HCT116 (cell line): ENCODE measurements around the gene ZNF579. TPM values are rescaled to one million over a fixed set of nuclear protein-coding genes. Genes with fewer than 3 reads are reported as not detected.
A peak's percentile ranks its signal among the peaks of the same experiment; 100 is the strongest.

Source experiments
- ATAC-seq: fragments of 200-7000 bp; cut with Tn5 transposase; 2 replicates; pipeline ENCODE4 v1.9.1; 2020; ENCODE audit warnings: mild to moderate bottlenecking, moderate library complexity
- Bru-seq: library from RNA; stranded (reverse); fragments of 400-500 nt; gene quantifications from one replicate; lab custom pipeline; 2021; lab: Mats Ljungman, UMichigan
- BruChase-seq, 2 experiments: library from RNA; stranded (reverse); fragments of 400-500 nt; gene quantifications; one replicate each; lab custom pipeline; 2021; lab: Mats Ljungman, UMichigan
- BruUV-seq: library from RNA; stranded (reverse); fragments of 400-500 nt; replicated peaks from 2 replicates; lab custom pipeline; 2021; lab: Mats Ljungman, UMichigan
- CTCF ChIA-PET: fragments of 300-600 bp; sonication (Branson Sonifier 250); formaldehyde crosslinking; loops from one replicate; lab custom pipeline; 2021; ENCODE audit warnings: antibody characterized with exemption; lab: Charles Lee
- POLR2A ChIA-PET: fragments of 300-600, 350-600 bp; sonication (Branson Sonifier 250); formaldehyde crosslinking; loops from one replicate; lab custom pipeline; 2021; ENCODE audit warnings: antibody characterized with exemption; lab: Charles Lee
- RAD21 ChIA-PET, 2 experiments: fragments of 300-600 bp; sonication (Branson Sonifier 250); formaldehyde crosslinking; loops; one replicate each; lab custom pipeline; 2023; ENCODE audit warnings: low total read pairs in 2 of 2; ENCODE audit not compliant: uncharacterized antibody in 2 of 2, unreplicated experiment in 2 of 2, low non-redundant PET in 1 of 2; lab: Charles Lee
- DNase-seq: peaks from one replicate; pipeline ENCODE4 v3.0.0-alpha.2; 2010; ENCODE audit warnings: low read depth, low spot score
- H2AFZ ChIP-seq: fragments of 200-600 bp; shearing (Covaris generic), sonication (generic); 2 replicates; pipeline ENCODE4 v1.6.1; 2017; ENCODE audit warnings: low read depth, mixed run types, mixed read lengths, antibody characterized with exemption, low read length; ENCODE audit not compliant: poor library complexity, severe bottlenecking
- H3K27ac ChIP-seq: 2 replicates; pipeline ENCODE4 v1.5.1; 2012; ENCODE audit warnings: low read depth, low read length
- H3K27me3 ChIP-seq: fragments of 200-600 bp; sonication (generic); 2 replicates; pipeline ENCODE4 v1.6.1; 2016; ENCODE audit warnings: mixed run types, low read length, mixed read lengths; ENCODE audit not compliant: insufficient read depth
- H3K36me3 ChIP-seq, 2 experiments: fragments of 200-500 bp in 1 of 2; fragments of 200-600 bp in 1 of 2; sonication (Bioruptor generic) in 1 of 2; sonication (generic) in 1 of 2; 2 replicates each; pipeline versions ENCODE4 v1.5.1 to v1.6.1; 2014 to 2016; ENCODE audit warnings: low read length in 2 of 2, inconsistent platforms in 1 of 2, mixed read lengths in 1 of 2, mixed run types in 1 of 2; ENCODE audit not compliant: insufficient read depth in 2 of 2, control insufficient read depth in 1 of 2
- H3K4me1 ChIP-seq, 2 experiments: fragments of 200-600 bp in 1 of 2; sonication (generic) in 1 of 2; 2 replicates each; pipeline versions ENCODE4 v1.5.1 to v1.6.1; 2012 to 2017; ENCODE audit warnings: low read length in 2 of 2, inconsistent platforms in 1 of 2, mild to moderate bottlenecking in 1 of 2, mixed read lengths in 1 of 2, mixed run types in 1 of 2, moderate library complexity in 1 of 2; ENCODE audit not compliant: insufficient read depth in 2 of 2, control insufficient read depth in 1 of 2
- H3K4me2 ChIP-seq: fragments of 200-600 bp; sonication (generic); 2 replicates; pipeline ENCODE4 v1.6.1; 2017; ENCODE audit warnings: mixed run types, low read length, mixed read lengths
- H3K4me3 ChIP-seq, 2 experiments: fragments of 200-600 bp in 1 of 2; sonication (generic) in 1 of 2; replicated peaks in 1 of 2; 2 replicates each; pipeline ENCODE4 v1.5.1; 2011 to 2016; ENCODE audit warnings: low read length in 2 of 2, control low read depth in 1 of 2, low read depth in 1 of 2, mild to moderate bottlenecking in 1 of 2, mixed read lengths in 1 of 2, mixed run types in 1 of 2
- H3K79me2 ChIP-seq: fragments of 200-600 bp; sonication (generic); 2 replicates; pipeline ENCODE4 v1.6.1; 2017; ENCODE audit warnings: mild to moderate bottlenecking, mixed run types, low read length, moderate library complexity, mixed read lengths; ENCODE audit not compliant: insufficient read depth
- H3K9ac ChIP-seq: fragments of 200-600 bp; sonication (generic); 2 replicates; pipeline ENCODE4 v1.6.1; 2016; ENCODE audit warnings: low read length, mixed read lengths
- H3K9me2 ChIP-seq: fragments of 200-600 bp; sonication (generic), shearing (Covaris generic); 2 replicates; pipeline ENCODE4 v1.6.1; 2017; ENCODE audit warnings: mixed run types, mild to moderate bottlenecking, moderate library complexity; ENCODE audit not compliant: insufficient read depth
- H3K9me3 ChIP-seq, 2 experiments: fragments of 200-500 bp in 1 of 2; fragments of 200-600 bp in 1 of 2; sonication (Bioruptor generic) in 1 of 2; sonication (generic) in 1 of 2; 2 replicates each; pipeline ENCODE4 v1.6.1; 2014 to 2017; ENCODE audit warnings: low read length in 2 of 2, mixed read lengths in 2 of 2, inconsistent platforms in 1 of 2, low read depth in 1 of 2, mild to moderate bottlenecking in 1 of 2, mixed run types in 1 of 2, moderate library complexity in 1 of 2; ENCODE audit not compliant: control insufficient read depth in 1 of 2, insufficient read depth in 1 of 2
- H4K20me1 ChIP-seq: fragments of 200-600 bp; sonication (generic), shearing (Covaris generic); 2 replicates; pipeline ENCODE4 v1.6.1; 2017; ENCODE audit warnings: mixed run types, mild to moderate bottlenecking, moderate library complexity; ENCODE audit not compliant: insufficient read depth
- ATF3 ChIP-seq: IDR thresholded peaks from 2 replicates; pipeline ENCODE4 v1.6.1; 2012
- CBX3 ChIP-seq: IDR thresholded peaks from 2 replicates; pipeline ENCODE4 v1.6.1; 2012; ENCODE audit warnings: low read depth
- CEBPB ChIP-seq: IDR thresholded peaks from 2 replicates; pipeline ENCODE4 v1.6.1; 2012; ENCODE audit warnings: low read depth
- EGR1 ChIP-seq: IDR thresholded peaks from 2 replicates; pipeline ENCODE4 v1.6.1; 2012; ENCODE audit warnings: low read depth
- ELF1 ChIP-seq: IDR thresholded peaks from 2 replicates; pipeline ENCODE4 v1.6.1; 2012; ENCODE audit warnings: low read depth, borderline replicate concordance
- EZH2 ChIP-seq: fragments of 200-600 bp; sonication (generic); IDR thresholded peaks from 2 replicates; pipeline ENCODE4 v1.6.1; 2017; ENCODE audit warnings: antibody characterized with exemption, mixed run types
- EZH2phosphoT487 ChIP-seq: fragments of 200-600 bp; IDR thresholded peaks from 2 replicates; pipeline ENCODE4 v1.6.1; 2018; ENCODE audit warnings: antibody characterized with exemption, borderline replicate concordance
- FOSL1 ChIP-seq: IDR thresholded peaks from 2 replicates; pipeline ENCODE4 v1.6.1; 2012; ENCODE audit warnings: low read depth
- JUND ChIP-seq: IDR thresholded peaks from 2 replicates; pipeline ENCODE4 v1.6.1; 2012
- MAX ChIP-seq: IDR thresholded peaks from 2 replicates; pipeline ENCODE4 v1.6.1; 2012
- POLR2A ChIP-seq: IDR thresholded peaks from 2 replicates; pipeline ENCODE4 v1.7.0; 2011; ENCODE audit warnings: borderline replicate concordance; ENCODE audit not compliant: insufficient read depth, insufficient read length; ENCODE audit errors: extremely low read depth
- POLR2AphosphoS5 ChIP-seq: IDR thresholded peaks from 2 replicates; pipeline ENCODE4 v1.6.1; 2011; ENCODE audit warnings: mild to moderate bottlenecking, low read depth, low read length, moderate library complexity
- RAD21 ChIP-seq: IDR thresholded peaks from 2 replicates; pipeline ENCODE4 v1.6.1; 2012; ENCODE audit warnings: low read depth, mild to moderate bottlenecking
- REST ChIP-seq: IDR thresholded peaks from 2 replicates; pipeline ENCODE4 v1.6.1; 2012; ENCODE audit warnings: low read depth
- SIN3A ChIP-seq: IDR thresholded peaks from 2 replicates; pipeline ENCODE4 v1.6.1; 2012; ENCODE audit warnings: low read depth
- SP1 ChIP-seq: IDR thresholded peaks from 2 replicates; pipeline ENCODE4 v1.6.1; 2012; ENCODE audit warnings: low read depth
- SRF ChIP-seq: IDR thresholded peaks from 2 replicates; pipeline ENCODE4 v1.6.1; 2012; ENCODE audit warnings: low read depth
- TCF7L2 ChIP-seq: IDR thresholded peaks from 2 replicates; pipeline ENCODE4 v1.7.0; 2011; ENCODE audit warnings: borderline replicate concordance, inconsistent platforms; ENCODE audit not compliant: insufficient read depth, insufficient read length; ENCODE audit errors: extremely low read depth
- YY1 ChIP-seq: IDR thresholded peaks from 2 replicates; pipeline ENCODE4 v1.6.1; 2011; ENCODE audit warnings: low read length, low read depth, moderate library complexity, mild to moderate bottlenecking; ENCODE audit not compliant: insufficient replicate concordance; ENCODE audit errors: extremely low read depth
- ZBTB33 ChIP-seq: IDR thresholded peaks from 2 replicates; pipeline ENCODE4 v1.6.1; 2011; ENCODE audit warnings: mild to moderate bottlenecking, low read length, moderate library complexity; ENCODE audit not compliant: insufficient replicate concordance; ENCODE audit errors: extremely low read depth
- ZFX ChIP-seq: fragments of 450-650 bp; IDR thresholded peaks from 2 replicates; pipeline ENCODE4 v1.6.1; 2017
- ZNF274 ChIP-seq: fragments of 200-500 bp; sonication (Bioruptor generic); IDR thresholded peaks from 2 replicates; pipeline ENCODE4 v1.6.1; 2014; ENCODE audit warnings: mild to moderate bottlenecking, low read depth, low read length, inconsistent platforms
- intact Hi-C: fragments of 100-400 bp; cut with micrococcal nuclease; formaldehyde crosslinking; loops from 2 replicates; pipeline ENCODE4 v1.10.0; 2022
- long read RNA-seq: library from polyadenylated mRNA; unstranded; transcript quantifications from one replicate; pipeline ENCODE4 v2.0.0, GENCODE V29; 2021; ENCODE audit not compliant: unreplicated experiment
- polyA plus RNA-seq: library from polyadenylated mRNA; unstranded; fragments of >200 nt; gene quantifications from 2 replicates; pipeline ENCODE4 v1.2.1, GENCODE V29; 2012; ENCODE audit warnings: missing spikeins
- total RNA-seq: library from RNA; stranded (reverse); gene quantifications from one replicate; pipeline ENCODE4 v1.2.1, GENCODE V29; 2021; ENCODE audit not compliant: unreplicated experiment

ZNF579 gene
- total RNA-seq (24.1 TPM), Bru-seq, nascent RNA (percentile 52 among the genes with signal in this experiment), BruChase-seq, experiment 1, labeled RNA remaining after a 6-hour chase (percentile 56 among the genes with signal in this experiment), BruChase-seq, experiment 2, labeled RNA remaining after a 2-hour chase (percentile 62 among the genes with signal in this experiment)
- 11.9 and 12.7 TPM in 2 replicates for polyA plus RNA-seq
- long read RNA-seq, transcript ZNF579-201 (2 exons, 2,899 nt) = major isoform, 8 of 25 reads
- long read RNA-seq, partial matches to known transcripts = 0 of 25 reads
- long read RNA-seq, other reads (novel, unspliced or antisense) = 17 of 25 reads

GRCh38 chr19:55580628-55581144, at the start of gene ZNF579:
TSS of gene ZNF579 (minus strand) at chr19:55580848. CDS start at chr19:55579639, 1,209 bp downstream.
- Histone ChIP-seq H2AFZ (no peak within 1 kb of the TSS), H3K79me2 (peaks cover 16% of the 10 kb centered on the region), H3K36me3 (no peaks in the 10 kb centered on the region; a peak in 2 of 4 replicates), H3K4me2 (peak within 1 kb of the TSS; percentile 84), H3K9me3 (no peaks in the 10 kb centered on the region), H3K4me3 (peak within 1 kb of the TSS; percentile 92 to 94), H3K9ac (peak within 1 kb of the TSS; percentile 86), H4K20me1 (no peaks in the 10 kb centered on the region), H3K27me3 (no peaks in the 10 kb centered on the region), H3K27ac (peak within 1 kb of the TSS; percentile 78), H3K9me2 (no peaks in the 10 kb centered on the region), H3K4me1 (peaks cover 7 to 14% of the 10 kb centered on the region in 2 experiments; a peak in 3 of 4 replicates)
- no TSS peak for BruUV-seq
- RAD21 ChIA-PET = no interaction called here
- intact Hi-C loops = no loop called here
- ATAC-seq (peak; percentile 84), DNase-seq (peak; percentile 84)
- CTCF ChIA-PET = no interaction called here
- POLR2A ChIA-PET = interaction anchor here (1.2 kb wide), 1 partner anchor 74 kb away, joined by 4 read pairs; the partner anchor contains the start of gene U2AF2
- TF ChIP-seq ELF1 (no peak; the same call in 1 of the 2 replicates), ATF3 (no peak), SIN3A (peak; percentile 51; the same call in 1 of the 2 replicates), REST (no peak), EZH2phosphoT487 (no peak), YY1 (peak; percentile 84), ZNF274 (no peak), POLR2AphosphoS5 (peak; percentile 68), ZFX (0 out of 2 replicates have a peak, but pooled peaks have one; percentile 52), EZH2 (no peak), FOSL1 (no peak), EGR1 (no peak; the same call in 1 of the 2 replicates), MAX (peak; percentile 71), SRF (0 out of 2 replicates have a peak, but pooled peaks have one; percentile 49), RAD21 (no peak), CEBPB (no peak), POLR2A (no peak), JUND (no peak), SP1 (peak; percentile 58), CBX3 (peak; percentile 88), ZBTB33 (no peak), TCF7L2 (no peak)
